Raji (cell line): ENCODE results near the gene LUM.

Source experiments
- POLR2A ChIP-seq: IDR thresholded peaks from 2 replicates; pipeline ENCODE4 v1.6.1; 2011; ENCODE audit warnings: low read depth, low read length, control low read depth; ENCODE audit not compliant: insufficient read depth

The LUM gene

DNA sequence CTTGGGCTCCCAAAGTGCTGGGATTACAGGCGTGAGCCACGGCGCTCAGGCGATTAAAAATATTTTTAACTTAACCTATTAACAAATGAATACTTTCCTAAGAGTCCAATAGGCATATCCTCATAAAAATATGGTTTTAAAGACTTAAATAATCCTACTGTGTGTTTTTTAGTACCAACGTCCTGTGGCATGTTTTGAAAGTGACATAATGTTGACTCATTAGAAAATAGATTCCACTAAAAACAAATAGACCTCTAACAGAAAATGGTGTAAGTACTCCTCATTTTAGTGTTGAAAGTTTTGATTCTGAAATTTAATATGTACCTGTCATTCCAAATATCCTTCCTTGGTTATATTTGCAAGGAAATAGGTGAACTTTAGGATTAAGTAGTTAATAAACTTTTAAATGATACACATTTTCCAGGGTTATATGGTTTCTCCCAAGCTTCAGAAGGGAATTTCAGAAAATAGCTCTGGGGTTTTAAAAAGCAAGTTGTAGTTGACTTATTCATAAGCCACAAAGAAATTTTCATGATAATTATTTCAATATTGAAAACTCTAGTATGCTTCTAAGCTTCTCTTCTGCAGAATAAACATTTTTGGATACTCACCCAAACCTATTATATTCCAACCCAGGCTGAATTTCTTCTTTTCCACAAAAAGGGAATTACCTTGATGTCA is 12.1 kb upstream of the LUM start:
- no peak for TF ChIP-seq POLR2A

GRCh38 chr12:91120781-91121180 is 9.5 kb upstream of the LUM start:
- no peak for TF ChIP-seq POLR2A

GRCh38 chr12:91119089-91119488 is 7.8 kb upstream of the LUM start:
- no peak for TF ChIP-seq POLR2A

- TF ChIP-seq POLR2A = no peak
Observed at GRCh38 chr12:91113621-91114020, 2.3 kb upstream of the LUM start.

- TF ChIP-seq POLR2A = no peak
Observed at GRCh38 chr12:91110311-91110924, 876 bp downstream of the LUM start.

DNA sequence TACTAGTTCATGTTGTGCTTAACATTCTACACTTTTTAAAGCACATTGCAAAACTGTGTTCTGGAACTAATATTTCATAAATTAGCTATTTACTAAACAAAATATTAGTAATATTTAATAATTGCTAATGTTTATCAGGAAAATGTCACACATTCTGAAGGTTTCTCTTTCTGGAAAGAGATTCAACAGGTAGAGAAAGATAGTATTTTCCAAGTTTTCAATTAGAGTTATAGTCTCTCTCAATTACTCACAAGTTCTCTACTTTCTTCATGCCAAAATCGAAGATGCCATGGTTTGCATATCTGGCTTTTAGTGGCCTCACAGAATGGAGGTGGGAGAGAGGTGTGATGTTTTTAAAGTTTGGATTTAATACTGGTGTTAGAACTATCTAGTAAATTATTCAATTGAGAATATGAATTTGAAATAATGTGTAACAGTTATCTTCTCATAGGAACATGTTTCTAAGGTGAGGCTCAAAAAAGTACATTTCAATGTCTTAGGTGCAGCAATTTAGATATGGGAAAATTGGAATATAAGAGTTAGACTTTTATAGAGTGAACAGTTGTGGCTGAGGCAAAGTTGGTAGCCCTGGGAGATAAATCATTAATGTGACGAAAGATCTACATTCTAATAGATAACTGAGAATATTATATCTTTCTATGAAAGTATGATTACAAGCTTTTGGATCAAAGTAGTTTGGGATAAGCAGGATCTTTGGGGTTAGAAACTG is 1.5 kb downstream of the LUM start:
- TF ChIP-seq POLR2A = no peak

DNA sequence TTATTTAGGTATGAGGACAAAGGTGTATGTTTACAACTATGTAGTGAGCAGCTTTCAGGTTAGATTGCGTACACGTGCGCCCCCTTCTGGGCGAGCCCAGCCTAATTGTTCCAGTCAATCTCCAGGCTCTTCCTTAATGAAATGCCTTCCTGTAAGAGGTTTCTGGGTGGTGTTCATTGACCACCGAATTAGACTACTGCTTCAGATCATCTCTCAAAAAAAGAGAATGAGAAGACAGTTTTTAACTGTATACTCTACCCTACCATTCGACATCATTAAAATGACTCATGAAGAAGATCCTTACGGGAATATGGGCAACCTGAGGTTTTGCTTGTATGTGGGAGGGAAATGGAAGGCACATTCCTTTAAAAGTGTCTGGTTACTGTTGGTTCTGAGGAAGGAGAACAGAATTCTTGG is 2.1 kb downstream of the LUM start:
- TF ChIP-seq POLR2A = no peak

DNA sequence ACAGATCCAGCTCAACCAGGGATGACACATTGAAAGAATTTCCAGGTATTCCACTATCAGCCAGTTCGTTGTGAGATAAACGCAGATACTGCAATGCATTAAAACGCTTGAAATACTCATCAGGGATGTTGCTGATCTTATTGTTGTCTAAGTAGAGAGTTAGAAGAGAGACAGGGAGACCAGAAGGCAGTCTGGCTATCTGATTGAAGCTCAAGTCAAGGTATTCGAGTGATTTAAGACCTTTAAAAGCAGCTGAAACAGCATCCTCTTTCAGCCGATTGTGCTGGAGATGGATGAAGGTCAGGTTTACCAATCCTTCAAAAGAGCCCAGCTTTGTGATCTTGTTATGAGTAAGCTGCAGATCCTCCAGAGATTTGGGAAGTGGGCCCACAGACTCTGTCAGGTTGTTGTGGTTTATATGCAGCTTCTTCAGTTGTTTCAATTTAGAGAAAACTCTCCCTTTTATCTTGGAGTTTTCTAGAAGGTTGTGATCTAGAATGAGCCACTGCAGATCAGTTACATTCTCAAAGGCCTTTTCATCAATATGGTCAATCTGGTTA is 3.0 kb downstream of the LUM start:
- TF ChIP-seq POLR2A = no peak

DNA sequence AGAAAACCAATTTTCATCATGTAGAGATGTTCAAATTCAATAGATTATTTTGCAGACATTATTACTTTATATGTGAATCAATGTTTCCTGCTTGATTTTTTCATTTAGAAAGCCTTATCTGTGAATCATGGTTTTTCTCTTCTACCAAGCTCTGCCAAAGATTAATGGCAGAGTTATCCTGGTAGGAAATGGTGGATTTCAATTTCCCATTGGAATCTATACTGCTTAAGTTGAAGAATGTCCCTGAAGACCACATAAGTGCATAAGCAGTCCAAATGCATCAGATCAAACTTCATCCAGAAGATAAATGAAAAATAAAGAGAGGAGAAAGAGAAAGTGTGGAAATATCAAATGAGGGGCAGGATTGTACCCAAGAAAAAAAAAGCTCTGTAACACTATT is 5.0 kb downstream of the LUM start:
- no peak for TF ChIP-seq POLR2A

- TF ChIP-seq POLR2A = no peak
Observed at GRCh38 chr12:91105807-91106206, 5.5 kb downstream of the LUM start.

DNA sequence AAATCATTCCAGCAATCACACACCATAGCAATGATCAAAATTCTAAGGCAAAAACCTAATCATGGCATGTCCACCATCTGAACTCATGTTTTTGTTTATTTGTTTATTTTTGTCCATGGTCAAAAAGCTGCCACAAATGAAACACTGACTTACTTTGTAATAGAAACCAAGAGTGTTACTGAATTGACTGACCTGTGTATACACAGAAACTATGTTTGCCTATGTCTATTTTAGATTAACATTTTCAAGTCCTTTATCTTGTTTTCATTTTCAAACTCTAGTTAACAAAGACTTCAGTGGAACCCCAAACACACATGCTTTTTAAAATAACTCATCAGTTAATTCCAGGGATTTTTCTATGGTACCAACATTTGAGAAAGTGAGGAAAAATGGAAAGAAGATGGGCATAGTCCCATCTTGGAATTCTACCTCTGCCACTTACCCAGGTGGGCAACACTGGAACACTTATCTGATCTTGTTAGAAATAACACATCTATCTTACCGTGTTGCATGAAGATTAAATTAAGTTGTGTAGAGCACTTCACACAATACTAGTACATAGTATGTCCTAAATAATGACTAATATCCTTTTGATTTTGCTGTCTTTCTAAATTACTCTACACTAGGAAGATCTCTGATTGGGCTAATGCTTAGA is 6.4 kb downstream of the LUM start:
- TF ChIP-seq POLR2A = no peak

DNA sequence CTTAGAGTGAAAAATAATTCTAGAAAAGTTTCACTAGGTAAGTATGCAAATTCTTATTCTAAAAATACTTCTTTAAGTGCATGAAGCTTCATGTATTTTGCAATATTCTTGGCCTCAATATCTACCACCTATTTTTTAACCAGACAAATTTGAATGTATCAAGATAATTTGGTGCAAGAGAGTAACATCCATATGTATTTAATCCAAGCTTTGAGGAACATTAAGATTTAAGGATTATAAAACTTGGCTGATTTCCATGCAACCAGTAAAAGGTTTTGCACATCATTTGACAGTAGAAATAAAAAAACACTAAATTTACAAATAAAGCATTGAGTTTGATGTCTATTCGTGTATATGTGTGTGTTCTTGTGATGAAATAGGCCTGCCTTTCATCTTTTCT is 7.7 kb downstream of the LUM start:
- no peak for TF ChIP-seq POLR2A

GRCh38 chr12:91103101-91103500 is 8.2 kb downstream of the LUM start:
- TF ChIP-seq POLR2A = no peak

DNA sequence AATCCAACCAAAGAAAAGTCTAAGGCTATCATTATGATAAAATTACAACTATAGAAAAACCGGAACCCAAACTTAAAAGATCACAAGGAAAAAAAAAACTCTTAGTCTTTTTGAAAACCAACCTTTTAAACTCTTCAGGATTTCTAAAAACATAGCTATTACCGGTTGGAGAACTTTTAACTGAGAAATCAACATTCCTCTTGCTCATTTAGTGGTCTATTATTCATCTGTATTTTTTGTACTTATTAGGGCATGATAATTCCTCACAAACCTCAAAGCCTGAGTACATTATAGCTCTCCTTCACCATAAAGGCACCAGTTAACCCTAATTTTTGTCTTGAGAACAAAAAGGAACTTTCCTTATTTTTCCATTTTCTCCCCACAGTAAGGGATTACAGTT is 10.4 kb downstream of the LUM start:
- no peak for TF ChIP-seq POLR2A

DNA sequence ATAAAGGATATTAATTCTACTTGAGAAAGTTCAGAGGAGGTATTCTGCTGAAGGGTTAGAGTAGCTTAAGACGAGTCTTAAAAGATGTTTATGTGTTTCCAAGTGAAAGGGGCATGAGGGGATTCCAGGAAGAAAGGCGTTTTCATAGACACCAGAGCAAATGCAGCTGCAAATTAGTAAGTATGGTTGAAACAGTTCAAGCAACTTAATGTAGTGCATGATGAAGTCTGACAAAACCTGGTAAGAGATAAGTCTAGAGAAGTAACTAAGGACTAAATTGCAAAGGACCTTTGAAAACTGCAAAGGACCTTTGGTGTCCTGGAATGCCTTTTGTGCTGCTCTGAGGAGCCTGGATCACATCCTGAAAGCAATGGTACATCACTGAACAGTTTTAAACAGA is 11.5 kb downstream of the LUM start:
- no peak for TF ChIP-seq POLR2A
